Rectal smooth muscle tissue (tissue), 1 donor: ENCODE results near the gene MCM3AP.
"Not testable (repeated sequence)": the region's sequence is repeated elsewhere in the genome, so short reads cannot be mapped to it uniquely, and the experiment has no call there.

ENCODE experiments used
- H3K27ac ChIP-seq: one replicate; pipeline ENCODE4 v1.7.0; 2013; ENCODE audit warnings: low read depth, low read length, inconsistent platforms
- H3K27me3 ChIP-seq: one replicate; pipeline ENCODE4 v1.7.0; 2013; ENCODE audit warnings: low read length; ENCODE audit not compliant: control insufficient read depth, insufficient read depth
- H3K36me3 ChIP-seq: one replicate; pipeline ENCODE4 v1.7.0; 2013; ENCODE audit warnings: low read length; ENCODE audit not compliant: control insufficient read depth, insufficient read depth
- H3K4me1 ChIP-seq: one replicate; pipeline ENCODE4 v1.7.0; 2013; ENCODE audit warnings: low read length; ENCODE audit not compliant: control insufficient read depth, insufficient read depth
- H3K4me3 ChIP-seq: one replicate; pipeline ENCODE4 v1.7.0; 2013; ENCODE audit warnings: low read length
- H3K9ac ChIP-seq: one replicate; pipeline ENCODE4 v1.7.0; 2013; ENCODE audit warnings: low read length

MCM3AP gene

GRCh38 chr21:46226146-46226545, 59.3 kb downstream of the MCM3AP start:
- Histone ChIP-seq H3K27ac (no peak overlapping the region), H3K9ac (no peak overlapping the region), H3K4me3 (no peak overlapping the region), H3K4me1 (peaks cover 9% of the 10 kb centered on the region), H3K27me3 (no peaks in the 10 kb centered on the region), H3K36me3 (peaks cover 11% of the 10 kb centered on the region)

GRCh38 chr21:46223661-46224060, 61.8 kb downstream of the MCM3AP start:
- H3K9ac ChIP-seq, H3K27ac ChIP-seq, H3K4me1 ChIP-seq, H3K27me3 ChIP-seq, H3K4me3 ChIP-seq: not testable (repeated sequence)
- H3K36me3 ChIP-seq, result peaks cover 15% of the 10 kb centered on the region

- no peak overlapping the region for H3K27ac ChIP-seq
- no peaks in the 10 kb centered on the region for H3K27me3 ChIP-seq
- peaks cover 15% of the 10 kb centered on the region for H3K36me3 ChIP-seq
- no peak overlapping the region for H3K4me3 ChIP-seq
- peaks cover 5% of the 10 kb centered on the region for H3K4me1 ChIP-seq
- H3K9ac ChIP-seq, result no peak overlapping the region
These were observed 62.2 kb downstream of the MCM3AP start for GRCh38 chr21:46223217-46223616.

- no peak overlapping the region for H3K27ac ChIP-seq
- H3K36me3 ChIP-seq, result peaks cover 15% of the 10 kb centered on the region
- peaks cover 5% of the 10 kb centered on the region for H3K4me1 ChIP-seq
- H3K4me3 ChIP-seq, result no peak overlapping the region
- H3K9ac ChIP-seq, result no peak overlapping the region
- no peaks in the 10 kb centered on the region for H3K27me3 ChIP-seq
These were observed 62.8 kb downstream of the MCM3AP start for GRCh38 chr21:46222436-46223116.

GRCh38 chr21:46221664-46222435, 63.6 kb downstream of the MCM3AP start:
- Histone ChIP-seq H3K4me3 (no peak overlapping the region), H3K9ac (no peak overlapping the region), H3K27me3 (no peaks in the 10 kb centered on the region), H3K4me1 (no peaks in the 10 kb centered on the region), H3K36me3 (peaks cover 15% of the 10 kb centered on the region), H3K27ac (no peak overlapping the region)

GRCh38 chr21:46220847-46221246, 64.6 kb downstream of the MCM3AP start:
- H3K9ac ChIP-seq, result no peak overlapping the region
- no peak overlapping the region for H3K4me3 ChIP-seq
- H3K27ac ChIP-seq, result no peak overlapping the region
- H3K27me3 ChIP-seq, result no peaks in the 10 kb centered on the region
- no peaks in the 10 kb centered on the region for H3K4me1 ChIP-seq
- H3K36me3 ChIP-seq, result peaks cover 18% of the 10 kb centered on the region

- no peak overlapping the region for H3K9ac ChIP-seq
- H3K27ac ChIP-seq, result no peak overlapping the region
- no peaks in the 10 kb centered on the region for H3K27me3 ChIP-seq
- no peaks in the 10 kb centered on the region for H3K4me1 ChIP-seq
- H3K4me3 ChIP-seq, result no peak overlapping the region
- peaks cover 23% of the 10 kb centered on the region for H3K36me3 ChIP-seq
These were observed 65.1 kb downstream of the MCM3AP start for GRCh38 chr21:46220275-46220810.

GRCh38 chr21:46219591-46220239, 65.7 kb downstream of the MCM3AP start:
- Histone ChIP-seq H3K4me1 (no peaks in the 10 kb centered on the region), H3K27me3 (no peaks in the 10 kb centered on the region), H3K36me3 (peaks cover 23% of the 10 kb centered on the region), H3K27ac (no peak overlapping the region), H3K9ac (no peak overlapping the region), H3K4me3 (no peak overlapping the region)

- Histone ChIP-seq H3K27ac (no peak overlapping the region), H3K36me3 (peaks cover 23% of the 10 kb centered on the region), H3K9ac (no peak overlapping the region)
These were observed 66.4 kb downstream of the MCM3AP start for GRCh38 chr21:46218906-46219590.

GRCh38 chr21:46217511-46218196, 67.8 kb downstream of the MCM3AP start:
- no peaks in the 10 kb centered on the region for H3K4me1 ChIP-seq
- no peak overlapping the region for H3K4me3 ChIP-seq
- peaks cover 30% of the 10 kb centered on the region for H3K36me3 ChIP-seq
- H3K27me3 ChIP-seq, result no peaks in the 10 kb centered on the region
- H3K9ac ChIP-seq, result no peak overlapping the region
- no peak overlapping the region for H3K27ac ChIP-seq

More at GRCh38 chr21:46218906-46219590, 66.4 kb downstream of the MCM3AP start:
- Histone ChIP-seq H3K27me3 (no peaks in the 10 kb centered on the region), H3K4me1 (no peaks in the 10 kb centered on the region), H3K4me3 (no peak overlapping the region)

GRCh38 chr21:46216132-46216747, 69.2 kb downstream of the MCM3AP start:
- H3K4me3 ChIP-seq, result no peak overlapping the region

More at GRCh38 chr21:46216132-46216747, 69.2 kb downstream of the MCM3AP start:
- no peaks in the 10 kb centered on the region for H3K4me1 ChIP-seq
- H3K36me3 ChIP-seq, result peaks cover 22% of the 10 kb centered on the region
- H3K27me3 ChIP-seq, result no peaks in the 10 kb centered on the region
- no peak overlapping the region for H3K27ac ChIP-seq
- H3K9ac ChIP-seq, result no peak overlapping the region
